Coronary artery (tissue), 2 donors: ENCODE results near the gene SUB1.

Experiments used
- DNase-seq: peaks from one replicate; pipeline ENCODE4 v3.0.0-alpha.2; 2017; ENCODE audit warnings: low spot score
- H3K27ac ChIP-seq, 2 donors: fragments of 200-600 bp; sonication (generic); one replicate each; pipeline ENCODE4 v1.5.1; 2016 to 2019
- H3K4me3 ChIP-seq: fragments of 200-600 bp; sonication (generic); 2 replicates; pipeline ENCODE4 v1.5.1; 2016; ENCODE audit warnings: mild to moderate bottlenecking, moderate library complexity
- TF ChIP-seq, protein P1 (sequence below): fragments of 200-600 bp; sonication (generic); IDR thresholded peaks from one replicate; pipeline ENCODE4 v1.5.1; 2019; ENCODE audit warnings: antibody characterized with exemption

The SUB1 gene

GRCh38 chr5:32601623-32602295, 16.4 kb downstream of the SUB1 start:
- TF ChIP-seq, protein P1, sequence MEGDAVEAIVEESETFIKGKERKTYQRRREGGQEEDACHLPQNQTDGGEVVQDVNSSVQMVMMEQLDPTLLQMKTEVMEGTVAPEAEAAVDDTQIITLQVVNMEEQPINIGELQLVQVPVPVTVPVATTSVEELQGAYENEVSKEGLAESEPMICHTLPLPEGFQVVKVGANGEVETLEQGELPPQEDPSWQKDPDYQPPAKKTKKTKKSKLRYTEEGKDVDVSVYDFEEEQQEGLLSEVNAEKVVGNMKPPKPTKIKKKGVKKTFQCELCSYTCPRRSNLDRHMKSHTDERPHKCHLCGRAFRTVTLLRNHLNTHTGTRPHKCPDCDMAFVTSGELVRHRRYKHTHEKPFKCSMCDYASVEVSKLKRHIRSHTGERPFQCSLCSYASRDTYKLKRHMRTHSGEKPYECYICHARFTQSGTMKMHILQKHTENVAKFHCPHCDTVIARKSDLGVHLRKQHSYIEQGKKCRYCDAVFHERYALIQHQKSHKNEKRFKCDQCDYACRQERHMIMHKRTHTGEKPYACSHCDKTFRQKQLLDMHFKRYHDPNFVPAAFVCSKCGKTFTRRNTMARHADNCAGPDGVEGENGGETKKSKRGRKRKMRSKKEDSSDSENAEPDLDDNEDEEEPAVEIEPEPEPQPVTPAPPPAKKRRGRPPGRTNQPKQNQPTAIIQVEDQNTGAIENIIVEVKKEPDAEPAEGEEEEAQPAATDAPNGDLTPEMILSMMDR = no peak
- Histone ChIP-seq H3K27ac (peak overlapping the region in 1 of 2 donors; percentile 20), H3K4me3 (no peak overlapping the region)
- DNase-seq = no peak

GRCh38 chr5:32602906-32603305, 17.5 kb downstream of the SUB1 start:
- no peak overlapping the region for H3K4me3 ChIP-seq
- H3K27ac ChIP-seq = no peak overlapping the region
- no peak for DNase-seq
- TF ChIP-seq, protein P1 = no peak

- no peak overlapping the region for H3K27ac ChIP-seq
- DNase-seq = no peak
- H3K4me3 ChIP-seq = no peak overlapping the region
- TF ChIP-seq, protein P1 = no peak
Observed at GRCh38 chr5:32604800-32605765, 19.7 kb downstream of the SUB1 start.

GRCh38 chr5:32605766-32606152, 20.4 kb downstream of the SUB1 start:
- Histone ChIP-seq H3K4me3 (no peak overlapping the region), H3K27ac (no peak overlapping the region)
- no peak for DNase-seq
- TF ChIP-seq, protein P1 = no peak

- H3K27ac ChIP-seq = peak overlapping the region in 1 of 2 donors; percentile 42
- DNase-seq = no peak
- no peak overlapping the region for H3K4me3 ChIP-seq
- TF ChIP-seq, protein P1 = no peak
Observed at GRCh38 chr5:32612134-32612888, 27.0 kb downstream of the SUB1 start.

GRCh38 chr5:32613050-32613672, 27.8 kb downstream of the SUB1 start:
- Histone ChIP-seq H3K4me3 (no peak overlapping the region), H3K27ac (no peak overlapping the region)
- DNase-seq = peak; percentile 83
- TF ChIP-seq, protein P1 = peak; percentile 73
